HG03432 (cell line): ENCODE data around the gene MAGI1.
"Not testable (repeated sequence)": the region's sequence is repeated elsewhere in the genome, so short reads cannot be mapped to it uniquely, and the experiment has no call there.

Experiments
- ATAC-seq: cut with Tn5 transposase; IDR thresholded peaks from one replicate; pipeline ENCODE4 v1.9.1; 2021; ENCODE audit warnings: mild to moderate bottlenecking, moderate library complexity; ENCODE audit not compliant: unreplicated experiment

MAGI1 gene

GRCh38 chr3:65912647-65913046 is 126.1 kb downstream of the MAGI1 start:
- ATAC-seq: no peak

GRCh38 chr3:65908588-65908987 is 130.1 kb downstream of the MAGI1 start:
- no peak for ATAC-seq

GRCh38 chr3:65907232-65908130 is 131.2 kb downstream of the MAGI1 start:
- no peak for ATAC-seq

- no peak for ATAC-seq
Observed at GRCh38 chr3:65905771-65906170, 132.9 kb downstream of the MAGI1 start.

- no peak for ATAC-seq
Observed at GRCh38 chr3:65904016-65904415, 134.7 kb downstream of the MAGI1 start.

- no peak for ATAC-seq
Observed at GRCh38 chr3:65902304-65902793, 136.4 kb downstream of the MAGI1 start.

- no peak for ATAC-seq
Observed at GRCh38 chr3:65901226-65901625, 137.5 kb downstream of the MAGI1 start.

- no peak for ATAC-seq
Observed at GRCh38 chr3:65899226-65899625, 139.5 kb downstream of the MAGI1 start.

GRCh38 chr3:65897766-65898165 is 141.0 kb downstream of the MAGI1 start:
- ATAC-seq: no peak

GRCh38 chr3:65896321-65896720 is 142.4 kb downstream of the MAGI1 start:
- no peak for ATAC-seq

- ATAC-seq: no peak
Observed at GRCh38 chr3:65894679-65895453, 143.9 kb downstream of the MAGI1 start.

GRCh38 chr3:65894126-65894525 is 144.6 kb downstream of the MAGI1 start:
- ATAC-seq: no peak

GRCh38 chr3:65893631-65894030 is 145.1 kb downstream of the MAGI1 start:
- ATAC-seq: no peak

- ATAC-seq: not testable (repeated sequence)
Observed at GRCh38 chr3:65891477-65891876, 147.2 kb downstream of the MAGI1 start.

GRCh38 chr3:65890328-65890727 is 148.4 kb downstream of the MAGI1 start:
- ATAC-seq: no peak

- no peak for ATAC-seq
Observed at GRCh38 chr3:65889707-65890099, 149.0 kb downstream of the MAGI1 start.

GRCh38 chr3:65888980-65889706 is 149.6 kb downstream of the MAGI1 start:
- ATAC-seq: no peak

- no peak for ATAC-seq
Observed at GRCh38 chr3:65888196-65888595, 150.5 kb downstream of the MAGI1 start.

GRCh38 chr3:65886391-65886790 is 152.3 kb downstream of the MAGI1 start:
- ATAC-seq: no peak

GRCh38 chr3:65884071-65884470 is 154.6 kb downstream of the MAGI1 start:
- ATAC-seq: no peak

GRCh38 chr3:65883613-65884012 is 155.1 kb downstream of the MAGI1 start:
- ATAC-seq: no peak
